Muscle of arm (tissue), 12 donors: Measurements from ENCODE around the gene NCKAP5L. TPM values are rescaled to one million over a fixed set of nuclear protein-coding genes. Genes with fewer than 3 reads are reported as not detected.

ENCODE experiments used
- DNase-seq: peaks from one replicate; pipeline ENCODE4 v3.0.0-alpha.2; 2013
- polyA plus RNA-seq, 12 donors: library from polyadenylated mRNA; unstranded; fragments of 120-200 nt; gene quantifications; one replicate each; pipeline ENCODE4 v1.2.1, GENCODE V29; 2013; ENCODE audit not compliant: insufficient read length in 12 of 12

The NCKAP5L gene
- polyA plus RNA-seq, 12 donors: 22.5 to 51.4 (median 30.0) TPM; not detected in 1

GRCh38 chr12:49825360-49825970, 2.7 kb downstream of the NCKAP5L start:
- no peak for DNase-seq

GRCh38 chr12:49824895-49825294, 3.3 kb downstream of the NCKAP5L start:
- no peak for DNase-seq

GRCh38 chr12:49824416-49824815, 3.8 kb downstream of the NCKAP5L start:
- no peak for DNase-seq

GRCh38 chr12:49823951-49824350, 4.3 kb downstream of the NCKAP5L start:
- no peak for DNase-seq

GRCh38 chr12:49823350-49823749, 4.9 kb downstream of the NCKAP5L start:
- no peak for DNase-seq

GRCh38 chr12:49821373-49822287, 6.6 kb downstream of the NCKAP5L start:
- no peak for DNase-seq

GRCh38 chr12:49819786-49820185, 8.4 kb downstream of the NCKAP5L start:
- no peak for DNase-seq

GRCh38 chr12:49818241-49818895, 9.8 kb downstream of the NCKAP5L start:
- no peak for DNase-seq

GRCh38 chr12:49813131-49813530, 15.1 kb downstream of the NCKAP5L start:
- no peak for DNase-seq

- DNase-seq: no peak
Measured at GRCh38 chr12:49811961-49812401, 16.2 kb downstream of the NCKAP5L start.

- DNase-seq: no peak
Measured at GRCh38 chr12:49811136-49811535, 17.1 kb downstream of the NCKAP5L start.

GRCh38 chr12:49809906-49810389, 18.3 kb downstream of the NCKAP5L start:
- peak; percentile 31 for DNase-seq

GRCh38 chr12:49809381-49809905, 18.8 kb downstream of the NCKAP5L start:
- peak; percentile 66 for DNase-seq

- DNase-seq: peak; percentile 49
Measured at GRCh38 chr12:49808686-49809380, 19.4 kb downstream of the NCKAP5L start.

- no peak for DNase-seq
Measured at GRCh38 chr12:49807991-49808580, 20.1 kb downstream of the NCKAP5L start.

GRCh38 chr12:49806877-49807276, 21.3 kb downstream of the NCKAP5L start:
- DNase-seq: no peak

- no peak for DNase-seq
Measured at GRCh38 chr12:49806321-49806813, 21.8 kb downstream of the NCKAP5L start.

GRCh38 chr12:49805409-49805808, 22.8 kb downstream of the NCKAP5L start:
- no peak for DNase-seq

GRCh38 chr12:49804821-49805220, 23.4 kb downstream of the NCKAP5L start:
- no peak for DNase-seq

GRCh38 chr12:49803693-49804450, 24.3 kb downstream of the NCKAP5L start:
- DNase-seq: no peak
